HUES48 (cell line): ENCODE data around the gene VAT1L.

Source experiments
- H3K27ac ChIP-seq: one replicate; pipeline ENCODE4 v1.7.0; 2013; ENCODE audit warnings: low read depth, low read length, inconsistent platforms
- H3K27me3 ChIP-seq: 2 replicates; pipeline ENCODE4 v1.6.1; 2013; ENCODE audit warnings: mild to moderate bottlenecking, low read length; ENCODE audit not compliant: control insufficient read depth, insufficient read depth
- H3K36me3 ChIP-seq: 2 replicates; pipeline ENCODE4 v1.6.1; 2013; ENCODE audit warnings: low read length; ENCODE audit not compliant: control insufficient read depth, insufficient read depth
- H3K4me1 ChIP-seq: 2 replicates; pipeline ENCODE4 v1.6.1; 2013; ENCODE audit warnings: mild to moderate bottlenecking, low read length; ENCODE audit not compliant: control insufficient read depth, insufficient read depth
- H3K4me3 ChIP-seq: 2 replicates; pipeline ENCODE4 v1.5.1; 2013; ENCODE audit warnings: mild to moderate bottlenecking, low read depth, low read length
- H3K9ac ChIP-seq: 2 replicates; pipeline ENCODE4 v1.6.1; 2013; ENCODE audit warnings: mild to moderate bottlenecking, low read depth, low read length, moderate library complexity
- H3K9me3 ChIP-seq: 2 replicates; pipeline ENCODE4 v1.6.1; 2013; ENCODE audit warnings: low read length; ENCODE audit not compliant: control insufficient read depth, insufficient read depth

VAT1L gene, protein sequence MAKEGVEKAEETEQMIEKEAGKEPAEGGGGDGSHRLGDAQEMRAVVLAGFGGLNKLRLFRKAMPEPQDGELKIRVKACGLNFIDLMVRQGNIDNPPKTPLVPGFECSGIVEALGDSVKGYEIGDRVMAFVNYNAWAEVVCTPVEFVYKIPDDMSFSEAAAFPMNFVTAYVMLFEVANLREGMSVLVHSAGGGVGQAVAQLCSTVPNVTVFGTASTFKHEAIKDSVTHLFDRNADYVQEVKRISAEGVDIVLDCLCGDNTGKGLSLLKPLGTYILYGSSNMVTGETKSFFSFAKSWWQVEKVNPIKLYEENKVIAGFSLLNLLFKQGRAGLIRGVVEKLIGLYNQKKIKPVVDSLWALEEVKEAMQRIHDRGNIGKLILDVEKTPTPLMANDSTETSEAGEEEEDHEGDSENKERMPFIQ

GRCh38 chr16:77788181-77789084 lies at the start of gene VAT1L:
Gene VAT1L, plus strand, starts transcription at chr16:77788564. Its CDS starts 119 bp downstream, at chr16:77788683.
- Histone ChIP-seq H3K9me3 (no peaks in the 10 kb centered on the region), H3K36me3 (no peaks in the 10 kb centered on the region), H3K9ac (peak within 1 kb of the TSS; percentile 34; the same call in 1 of the 2 replicates), H3K27ac (no peak within 1 kb of the TSS), H3K4me1 (peaks cover 20% of the 10 kb centered on the region), H3K27me3 (peaks cover 35% of the 10 kb centered on the region), H3K4me3 (peak within 1 kb of the TSS; percentile 92)

DNA sequence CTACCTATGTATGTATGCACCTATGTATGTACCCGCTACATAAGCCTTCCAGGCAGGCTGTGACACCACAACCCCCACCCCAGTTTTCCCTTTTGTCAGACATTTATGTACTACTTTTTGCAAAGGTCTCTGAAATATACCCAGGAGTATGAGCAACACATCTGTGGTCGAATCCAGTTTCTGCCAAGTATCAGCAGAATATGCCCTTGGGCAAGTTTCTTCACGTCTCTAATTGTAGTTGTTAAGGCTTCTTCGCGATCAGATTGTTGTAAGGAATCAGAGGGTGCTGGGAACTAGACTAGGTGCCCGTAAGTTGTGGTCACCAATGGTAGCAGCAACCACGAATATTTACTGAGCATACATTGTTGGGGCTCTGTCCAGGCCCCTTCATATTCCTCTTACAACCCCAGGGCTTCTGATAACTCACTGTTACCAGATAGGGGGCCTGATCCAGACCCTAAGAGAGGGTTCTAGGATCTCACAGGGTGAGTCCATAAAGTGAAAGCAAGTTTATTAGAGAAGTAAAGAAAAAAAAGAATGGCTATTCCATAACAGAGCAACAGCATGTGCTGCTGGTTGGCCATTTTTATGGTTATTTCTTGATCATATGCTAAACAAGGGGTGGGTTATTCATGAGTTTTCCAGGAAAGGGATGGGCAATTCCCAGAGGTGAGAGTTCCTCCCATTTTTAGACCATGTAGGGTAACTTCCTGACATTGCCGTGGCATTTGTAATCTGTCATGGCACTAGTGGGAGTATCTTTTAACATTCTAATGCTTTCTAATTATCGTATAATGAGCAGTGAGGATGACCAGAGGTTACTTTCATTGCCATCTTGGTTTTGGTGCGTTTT lies 49.4 kb upstream of the VAT1L start:
- Histone ChIP-seq H3K9me3 (no peaks in the 10 kb centered on the region), H3K9ac (no peak overlapping the region), H3K27me3 (no peaks in the 10 kb centered on the region), H3K4me3 (no peak overlapping the region), H3K27ac (no peak overlapping the region), H3K36me3 (no peaks in the 10 kb centered on the region), H3K4me1 (no peaks in the 10 kb centered on the region)

GRCh38 chr16:77739559-77739892 lies 48.8 kb upstream of the VAT1L start:
- Histone ChIP-seq H3K9me3 (no peaks in the 10 kb centered on the region), H3K27me3 (no peaks in the 10 kb centered on the region), H3K36me3 (no peaks in the 10 kb centered on the region), H3K9ac (no peak overlapping the region), H3K4me1 (no peaks in the 10 kb centered on the region), H3K4me3 (no peak overlapping the region), H3K27ac (no peak overlapping the region)

GRCh38 chr16:77744141-77744540 lies 44.2 kb upstream of the VAT1L start:
- Histone ChIP-seq H3K4me1 (no peaks in the 10 kb centered on the region), H3K36me3 (no peaks in the 10 kb centered on the region), H3K4me3 (no peak overlapping the region), H3K9me3 (no peaks in the 10 kb centered on the region), H3K27me3 (peaks cover 4% of the 10 kb centered on the region; the same call in 1 of the 2 replicates), H3K9ac (no peak overlapping the region), H3K27ac (no peak overlapping the region)

- H3K36me3 ChIP-seq: no peaks in the 10 kb centered on the region
- H3K9me3 ChIP-seq: no peaks in the 10 kb centered on the region
- no peaks in the 10 kb centered on the region for H3K4me1 ChIP-seq
- H3K4me3 ChIP-seq: no peak overlapping the region
- H3K27ac ChIP-seq: no peak overlapping the region
- no peak overlapping the region for H3K9ac ChIP-seq
- peaks cover 4% of the 10 kb centered on the region; the same call in 1 of the 2 replicates for H3K27me3 ChIP-seq
Measured at GRCh38 chr16:77745972-77746371, 42.4 kb upstream of the VAT1L start.

DNA sequence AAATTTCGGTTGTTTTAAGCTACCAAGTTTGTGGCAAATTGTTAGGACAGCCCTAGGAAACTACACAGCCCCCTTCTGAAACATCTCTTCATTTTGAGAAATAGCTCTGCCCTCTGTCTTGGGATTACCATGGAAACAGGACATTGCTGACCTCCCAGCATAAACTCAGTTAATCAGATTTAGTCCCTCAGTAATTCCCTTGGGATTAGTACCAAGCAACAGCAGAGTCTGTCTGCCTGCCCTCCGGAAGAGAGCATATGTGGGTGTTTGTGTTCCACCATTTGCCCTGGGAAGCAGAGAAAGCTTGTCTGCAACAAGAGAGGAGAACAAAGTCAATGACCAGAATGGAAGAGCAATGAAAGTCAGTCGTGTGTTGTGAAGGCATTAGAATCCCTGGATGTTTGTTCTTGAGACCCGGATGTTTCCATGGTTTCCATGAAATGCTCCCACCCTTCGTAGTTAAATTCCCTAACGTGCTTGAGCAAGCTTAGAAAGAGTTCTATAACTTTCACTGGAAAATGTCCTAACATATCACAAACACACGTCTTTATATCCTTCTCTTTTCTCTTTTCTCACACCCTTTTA lies 39.9 kb upstream of the VAT1L start:
- Histone ChIP-seq H3K36me3 (no peaks in the 10 kb centered on the region), H3K4me3 (no peak overlapping the region), H3K9ac (no peak overlapping the region), H3K27ac (no peak overlapping the region), H3K27me3 (peaks cover 4% of the 10 kb centered on the region; the same call in 1 of the 2 replicates), H3K9me3 (no peaks in the 10 kb centered on the region), H3K4me1 (no peaks in the 10 kb centered on the region)

- Histone ChIP-seq H3K9ac (no peak overlapping the region), H3K9me3 (no peaks in the 10 kb centered on the region), H3K4me3 (no peak overlapping the region), H3K36me3 (no peaks in the 10 kb centered on the region), H3K4me1 (no peaks in the 10 kb centered on the region), H3K27me3 (peaks cover 4% of the 10 kb centered on the region; the same call in 1 of the 2 replicates), H3K27ac (no peak overlapping the region)
Measured at GRCh38 chr16:77749415-77749814, 38.9 kb upstream of the VAT1L start.

DNA sequence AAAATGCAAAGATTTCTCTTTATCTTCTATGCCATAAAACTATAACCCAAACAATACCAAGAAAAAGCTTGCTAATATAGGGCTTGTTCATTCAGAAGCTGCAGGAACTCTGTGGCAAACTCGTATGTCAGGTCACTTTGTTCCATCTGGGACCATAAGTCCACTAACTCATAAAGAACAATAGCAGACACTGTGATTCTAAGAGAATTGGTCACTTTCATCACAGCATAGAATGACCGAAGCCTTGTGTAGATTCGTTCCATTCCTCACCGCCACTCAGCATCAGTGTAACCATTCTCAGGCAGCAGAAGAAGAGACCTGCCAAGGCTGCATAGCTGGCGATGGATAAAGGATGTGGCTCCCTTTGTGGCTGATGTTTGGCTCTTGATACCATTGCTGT lies 30.3 kb upstream of the VAT1L start:
- H3K4me3 ChIP-seq: no peak overlapping the region
- H3K9ac ChIP-seq: no peak overlapping the region
- H3K27ac ChIP-seq: no peak overlapping the region
- no peaks in the 10 kb centered on the region for H3K36me3 ChIP-seq
- no peaks in the 10 kb centered on the region for H3K27me3 ChIP-seq
- no peaks in the 10 kb centered on the region for H3K4me1 ChIP-seq
- H3K9me3 ChIP-seq: no peaks in the 10 kb centered on the region

DNA sequence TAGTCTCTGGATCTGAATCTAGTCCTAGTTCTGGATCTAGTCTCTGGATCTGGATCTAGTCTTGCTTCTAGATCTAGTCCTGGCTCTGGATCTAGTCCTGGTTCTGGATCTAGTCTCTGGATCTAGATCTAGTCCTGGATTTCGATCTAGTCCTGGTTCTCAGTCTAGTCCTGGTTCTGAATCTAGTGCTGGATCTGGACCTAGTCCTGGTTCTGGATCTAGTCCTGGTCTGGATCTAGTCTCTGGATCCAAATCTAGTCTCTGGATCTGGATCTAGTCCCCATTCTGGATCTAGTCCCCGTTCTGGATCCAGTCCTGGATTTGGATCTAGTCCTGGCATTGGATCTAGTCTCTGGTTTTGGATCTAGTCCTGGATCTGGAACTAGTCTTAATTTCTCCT lies 29.9 kb upstream of the VAT1L start:
- Histone ChIP-seq H3K9ac (no peak overlapping the region), H3K36me3 (no peaks in the 10 kb centered on the region), H3K27me3 (no peaks in the 10 kb centered on the region), H3K4me3 (no peak overlapping the region), H3K27ac (no peak overlapping the region), H3K4me1 (no peaks in the 10 kb centered on the region), H3K9me3 (no peaks in the 10 kb centered on the region)

DNA sequence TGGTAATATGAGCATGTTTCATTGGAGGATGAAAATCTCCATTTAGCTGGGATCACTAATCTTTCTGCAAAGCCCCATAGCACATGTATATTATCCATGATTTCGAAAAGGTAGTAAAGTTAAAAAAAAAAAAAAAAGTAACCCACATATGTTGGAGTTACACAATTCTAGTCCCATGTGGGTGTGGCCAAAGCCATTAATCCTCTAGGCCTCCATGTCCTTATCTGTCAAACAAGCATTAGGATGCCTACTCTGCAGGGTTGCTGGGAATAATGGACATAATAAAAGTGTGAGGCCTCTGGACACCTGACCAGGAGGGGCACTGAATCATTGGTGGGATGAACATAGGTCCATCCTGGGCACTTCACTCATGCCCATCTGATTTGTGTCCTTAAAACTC lies 29.2 kb upstream of the VAT1L start:
- Histone ChIP-seq H3K36me3 (no peaks in the 10 kb centered on the region), H3K9ac (no peak overlapping the region), H3K9me3 (no peaks in the 10 kb centered on the region), H3K27me3 (no peaks in the 10 kb centered on the region), H3K27ac (no peak overlapping the region), H3K4me1 (no peaks in the 10 kb centered on the region), H3K4me3 (no peak overlapping the region)
